DOHH2 (cell line): ENCODE measurements around the gene POLDIP2.

Source experiments
- H3F3A ChIP-seq: fragments of 200-600 bp; sonication (generic), shearing (Covaris generic); 2 replicates; pipeline ENCODE4 v1.6.0; 2016; ENCODE audit warnings: antibody characterized with exemption, mild to moderate bottlenecking; ENCODE audit not compliant: control insufficient read depth, insufficient read depth
- H3K27ac ChIP-seq: fragments of 200-600 bp; sonication (generic); 2 replicates; pipeline ENCODE4 v1.5.1; 2014; ENCODE audit warnings: low read depth, mild to moderate bottlenecking, low read length, moderate library complexity
- H3K27me3 ChIP-seq: fragments of 200-600 bp; sonication (generic); 2 replicates; pipeline ENCODE4 v1.6.1; 2014; ENCODE audit warnings: mild to moderate bottlenecking, low read length, mixed read lengths; ENCODE audit not compliant: control insufficient read depth
- H3K36me3 ChIP-seq: fragments of 200-600 bp; sonication (generic); 2 replicates; pipeline ENCODE4 v1.6.1; 2014; ENCODE audit warnings: mild to moderate bottlenecking, low read length, moderate library complexity, mixed read lengths; ENCODE audit not compliant: control insufficient read depth
- H3K4me1 ChIP-seq: fragments of 200-600 bp; sonication (generic); 2 replicates; pipeline ENCODE4 v1.6.1; 2014; ENCODE audit warnings: mild to moderate bottlenecking, low read length, mixed read lengths; ENCODE audit not compliant: control insufficient read depth
- H3K4me2 ChIP-seq: fragments of 200-600 bp; sonication (generic); 2 replicates; pipeline ENCODE4 v1.6.0; 2014; ENCODE audit warnings: mild to moderate bottlenecking, low read length, moderate library complexity
- H3K4me3 ChIP-seq: fragments of 200-600 bp; sonication (generic); 2 replicates; pipeline ENCODE4 v1.5.1; 2014; ENCODE audit warnings: mild to moderate bottlenecking, low read length, mixed read lengths
- H3K79me2 ChIP-seq: fragments of 200-600 bp; sonication (generic); 2 replicates; pipeline ENCODE4 v1.6.1; 2014; ENCODE audit warnings: mild to moderate bottlenecking, low read length, mixed read lengths; ENCODE audit not compliant: control insufficient read depth
- H3K9me2 ChIP-seq: fragments of 200-600 bp; sonication (generic); replicated peaks from 2 replicates; pipeline ENCODE4 v1.6.1; 2014; ENCODE audit warnings: mild to moderate bottlenecking, low read length, mixed read lengths; ENCODE audit not compliant: control insufficient read depth
- H3K9me3 ChIP-seq: fragments of 200-600 bp; sonication (generic); 2 replicates; pipeline ENCODE4 v1.6.1; 2014; ENCODE audit warnings: antibody characterized with exemption, low read length, mixed read lengths; ENCODE audit not compliant: control insufficient read depth, insufficient read depth
- H4K20me1 ChIP-seq: fragments of 200-600 bp; sonication (generic); 2 replicates; pipeline ENCODE4 v1.6.0; 2014; ENCODE audit warnings: low read depth, mild to moderate bottlenecking, antibody characterized with exemption, low read length, moderate library complexity; ENCODE audit not compliant: control insufficient read depth, insufficient read depth
- EZH2phosphoT487 ChIP-seq: fragments of 200-600 bp; sonication (generic); IDR thresholded peaks from 2 replicates; pipeline ENCODE4 v1.6.1; 2017; ENCODE audit warnings: borderline replicate concordance, mild to moderate bottlenecking, antibody characterized with exemption, low read length, moderate library complexity, mixed read lengths
- TF ChIP-seq, protein P1 (sequence below): fragments of 200-600 bp; sonication (generic); IDR thresholded peaks from one replicate; pipeline ENCODE4 v1.5.1; 2014; ENCODE audit warnings: antibody characterized with exemption, mild to moderate bottlenecking, low read depth, low read length; ENCODE audit not compliant: poor library complexity, severe bottlenecking

POLDIP2 gene

DNA sequence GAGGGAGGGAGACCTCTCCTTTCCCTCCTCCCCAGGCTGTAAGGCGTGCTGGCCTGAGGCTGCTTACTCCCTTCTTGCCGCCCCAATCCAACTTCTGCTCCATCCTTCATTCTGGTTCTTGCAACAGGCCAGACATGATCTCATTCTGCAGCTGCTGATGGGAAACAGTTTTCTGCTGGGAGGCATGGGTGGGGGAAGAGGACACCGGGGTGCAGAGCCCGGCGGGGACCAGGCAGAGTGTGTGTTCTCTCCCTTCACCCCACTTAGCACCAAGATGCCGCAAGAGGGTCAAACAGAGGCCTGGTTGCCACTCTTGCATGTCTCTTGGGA is 15.6 kb upstream of the POLDIP2 start:
- H3K36me3 ChIP-seq: no peaks in the 10 kb centered on the region
- no peak overlapping the region for H3K27ac ChIP-seq
- TF ChIP-seq, protein P1, sequence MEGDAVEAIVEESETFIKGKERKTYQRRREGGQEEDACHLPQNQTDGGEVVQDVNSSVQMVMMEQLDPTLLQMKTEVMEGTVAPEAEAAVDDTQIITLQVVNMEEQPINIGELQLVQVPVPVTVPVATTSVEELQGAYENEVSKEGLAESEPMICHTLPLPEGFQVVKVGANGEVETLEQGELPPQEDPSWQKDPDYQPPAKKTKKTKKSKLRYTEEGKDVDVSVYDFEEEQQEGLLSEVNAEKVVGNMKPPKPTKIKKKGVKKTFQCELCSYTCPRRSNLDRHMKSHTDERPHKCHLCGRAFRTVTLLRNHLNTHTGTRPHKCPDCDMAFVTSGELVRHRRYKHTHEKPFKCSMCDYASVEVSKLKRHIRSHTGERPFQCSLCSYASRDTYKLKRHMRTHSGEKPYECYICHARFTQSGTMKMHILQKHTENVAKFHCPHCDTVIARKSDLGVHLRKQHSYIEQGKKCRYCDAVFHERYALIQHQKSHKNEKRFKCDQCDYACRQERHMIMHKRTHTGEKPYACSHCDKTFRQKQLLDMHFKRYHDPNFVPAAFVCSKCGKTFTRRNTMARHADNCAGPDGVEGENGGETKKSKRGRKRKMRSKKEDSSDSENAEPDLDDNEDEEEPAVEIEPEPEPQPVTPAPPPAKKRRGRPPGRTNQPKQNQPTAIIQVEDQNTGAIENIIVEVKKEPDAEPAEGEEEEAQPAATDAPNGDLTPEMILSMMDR: no peak
- no peak for TF ChIP-seq EZH2phosphoT487
- H3K4me2 ChIP-seq: peak overlapping the region; percentile 75
- H3K79me2 ChIP-seq: peaks cover 15% of the 10 kb centered on the region
- no peaks in the 10 kb centered on the region for H3K27me3 ChIP-seq
- H3K4me3 ChIP-seq: peak overlapping the region; percentile 92
- peaks cover 19% of the 10 kb centered on the region for H3K4me1 ChIP-seq
- no peaks in the 10 kb centered on the region for H3K9me3 ChIP-seq
- no peaks in the 10 kb centered on the region for H3K9me2 ChIP-seq
- H4K20me1 ChIP-seq: no peaks in the 10 kb centered on the region
- peaks cover 9% of the 10 kb centered on the region for H3F3A ChIP-seq

DNA sequence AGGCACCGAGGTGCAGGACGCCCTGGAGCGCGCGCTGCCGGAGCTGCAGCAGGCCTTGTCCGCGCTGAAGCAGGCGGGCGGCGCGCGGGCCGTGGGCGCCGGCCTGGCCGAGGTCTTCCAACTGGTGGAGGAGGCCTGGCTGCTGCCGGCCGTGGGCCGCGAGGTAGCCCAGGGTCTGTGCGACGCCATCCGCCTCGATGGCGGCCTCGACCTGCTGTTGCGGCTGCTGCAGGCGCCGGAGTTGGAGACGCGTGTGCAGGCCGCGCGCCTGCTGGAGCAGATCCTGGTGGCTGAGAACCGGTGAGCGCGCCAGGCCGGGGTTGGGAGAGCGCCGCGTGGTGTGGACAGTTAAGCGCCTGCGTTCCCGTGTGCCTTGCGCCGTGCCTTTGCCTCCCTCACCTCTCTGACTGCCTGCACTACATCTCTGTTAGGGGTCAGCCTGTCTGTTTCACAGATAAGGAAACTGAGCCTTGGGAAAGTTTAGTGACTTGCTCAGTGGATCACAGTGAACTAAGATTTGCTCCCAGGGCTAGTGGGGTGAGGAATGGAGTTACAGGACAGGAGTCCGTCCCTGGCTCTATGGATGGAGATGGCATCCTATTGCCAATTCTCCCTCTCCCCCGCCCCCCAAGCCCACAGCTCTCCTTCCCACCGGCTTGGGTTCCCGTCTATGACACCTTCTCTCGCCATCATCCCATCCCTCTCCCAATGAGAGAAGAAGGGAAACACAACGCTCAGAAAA is 15.0 kb upstream of the POLDIP2 start:
- no peak for TF ChIP-seq EZH2phosphoT487
- Histone ChIP-seq H3K79me2 (peaks cover 15% of the 10 kb centered on the region), H3K4me1 (peaks cover 19% of the 10 kb centered on the region), H3K27ac (no peak overlapping the region), H3K36me3 (no peaks in the 10 kb centered on the region), H3K27me3 (no peaks in the 10 kb centered on the region), H3K9me2 (no peaks in the 10 kb centered on the region), H3F3A (peaks cover 9% of the 10 kb centered on the region), H3K9me3 (no peaks in the 10 kb centered on the region), H3K4me3 (peak overlapping the region; percentile 92), H3K4me2 (peak overlapping the region; percentile 75), H4K20me1 (no peaks in the 10 kb centered on the region)

DNA sequence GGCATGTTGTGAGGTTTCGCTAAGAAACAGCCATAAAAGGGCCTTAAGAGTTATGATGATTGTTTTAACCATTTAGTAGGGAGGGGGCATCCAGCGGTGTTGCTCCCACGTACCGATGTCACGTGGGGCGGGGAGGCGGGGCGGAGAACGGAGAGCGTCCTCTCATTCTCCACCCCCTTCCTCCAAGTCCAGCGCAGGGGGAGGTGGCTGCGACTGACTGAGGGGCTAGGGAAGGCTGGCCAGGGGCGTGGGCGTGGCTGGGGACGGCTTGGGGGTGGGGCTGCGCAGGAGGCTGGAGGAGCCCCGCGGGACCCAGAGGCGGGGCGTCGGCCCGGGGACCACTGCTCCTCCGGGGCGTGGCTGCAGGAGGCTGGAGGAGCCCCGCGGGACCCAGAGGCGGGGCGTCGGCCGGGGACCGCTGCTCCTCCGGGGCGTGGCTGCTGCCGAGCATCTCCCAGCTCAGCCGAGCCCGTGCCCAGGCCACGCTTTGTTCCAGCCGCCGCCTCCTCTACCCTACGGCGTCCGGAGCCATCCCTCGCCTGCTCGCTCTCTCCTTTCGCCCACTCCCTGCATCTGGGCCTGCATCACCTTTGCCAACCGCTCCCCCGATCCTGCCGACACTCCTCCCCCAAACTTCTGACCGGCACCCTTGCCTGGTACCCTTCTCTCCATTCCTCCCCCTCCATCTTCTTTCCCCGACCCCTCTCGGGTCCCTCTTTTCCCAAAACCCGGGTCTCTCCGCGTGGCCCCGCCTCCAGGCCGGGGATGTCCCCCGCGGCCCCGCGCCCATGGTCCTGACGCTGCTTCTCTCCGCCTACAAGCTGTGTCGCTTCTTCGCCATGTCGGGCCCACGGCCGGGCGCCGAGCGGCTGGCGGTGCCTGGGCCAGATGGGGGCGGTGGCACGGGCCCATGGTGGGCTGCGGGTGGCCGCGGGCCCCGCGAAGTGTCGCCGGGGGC is 14.2 kb upstream of the POLDIP2 start, which contains the start of gene SARM1:
TSS of gene SARM1 (plus strand) at position 450 of the 958 bp plus-strand sequence. CDS start at position 789, 339 bp downstream.
- TF ChIP-seq, protein P1: no peak
- no peak for TF ChIP-seq EZH2phosphoT487
- Histone ChIP-seq H3K27ac (no peak within 1 kb of the TSS), H3K4me1 (peaks cover 19% of the 10 kb centered on the region), H4K20me1 (no peaks in the 10 kb centered on the region), H3K9me2 (no peaks in the 10 kb centered on the region), H3K4me2 (peak within 1 kb of the TSS; percentile 75), H3K27me3 (no peaks in the 10 kb centered on the region), H3K79me2 (peaks cover 15% of the 10 kb centered on the region), H3K9me3 (no peaks in the 10 kb centered on the region), H3K4me3 (peak within 1 kb of the TSS; percentile 92), H3F3A (peaks cover 9% of the 10 kb centered on the region), H3K36me3 (no peaks in the 10 kb centered on the region)
